ENCODE measurements around the gene PPP4R2.
"Not testable (repeated sequence)": the region's sequence is repeated elsewhere in the genome, so short reads cannot be mapped to it uniquely, and the experiment has no call there.

Gene PPP4R2

DNA sequence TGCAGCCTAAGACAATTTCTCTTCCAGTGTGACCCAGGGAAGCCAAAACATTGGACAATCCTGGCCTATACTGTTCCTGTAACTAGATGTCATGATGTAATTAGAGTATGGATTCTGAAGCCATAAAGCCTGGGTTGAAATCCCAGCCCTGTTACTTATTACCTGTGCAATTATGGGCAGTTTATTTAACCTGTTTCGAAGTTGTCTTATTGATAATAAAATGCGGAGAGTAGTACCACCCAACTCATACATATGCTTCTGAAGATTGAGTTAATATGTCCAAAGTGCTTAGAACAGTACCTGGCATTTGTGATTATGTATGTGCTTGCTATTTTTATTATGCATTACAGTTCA lies 30.1 kb downstream of the PPP4R2 start:
- no peak for DNase-seq

DNA sequence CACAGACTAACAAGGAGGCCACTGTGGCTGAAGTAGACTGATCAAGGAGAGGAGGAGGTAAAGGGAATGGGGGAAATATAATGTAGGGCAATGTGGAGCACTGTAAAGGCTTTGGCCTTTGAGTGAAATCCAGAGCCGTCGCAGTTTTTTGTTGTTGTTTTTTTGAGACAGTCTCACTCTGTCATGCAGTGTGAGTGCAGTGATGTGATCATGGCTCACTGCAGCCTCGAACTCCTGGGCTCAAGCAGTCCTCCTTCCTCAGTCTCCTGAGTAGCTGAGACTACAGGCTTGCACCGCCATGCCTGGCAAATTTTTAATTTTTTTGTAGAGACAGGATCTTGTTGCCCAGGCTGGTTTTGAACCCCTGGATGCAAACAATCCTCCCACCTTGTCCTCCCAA lies 32.2 kb downstream of the PPP4R2 start:
- no peak for DNase-seq

DNA sequence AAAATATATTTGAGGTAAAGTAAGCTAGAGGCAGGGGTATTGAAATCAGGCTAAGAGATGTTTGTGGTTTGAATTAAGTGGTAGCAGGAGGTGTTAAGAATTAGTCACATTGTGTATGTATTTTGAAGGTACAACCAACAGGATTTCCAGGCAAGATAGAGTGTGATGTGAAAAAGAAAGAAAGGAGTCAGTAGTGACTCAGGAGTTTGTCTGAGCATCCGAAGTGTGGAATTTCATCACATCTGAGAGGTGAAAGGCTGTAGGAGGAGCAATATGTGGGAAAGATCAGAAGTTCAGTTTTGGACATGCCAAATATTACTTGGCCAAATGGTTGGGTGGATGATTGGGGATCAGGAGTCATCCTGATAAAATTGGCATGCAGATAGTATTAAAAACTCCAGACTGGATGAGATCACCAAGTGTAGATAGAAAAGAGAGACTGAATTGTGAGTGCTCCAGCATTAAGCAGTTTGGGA lies 32.7 kb downstream of the PPP4R2 start:
- DNase-seq: no peak

DNA sequence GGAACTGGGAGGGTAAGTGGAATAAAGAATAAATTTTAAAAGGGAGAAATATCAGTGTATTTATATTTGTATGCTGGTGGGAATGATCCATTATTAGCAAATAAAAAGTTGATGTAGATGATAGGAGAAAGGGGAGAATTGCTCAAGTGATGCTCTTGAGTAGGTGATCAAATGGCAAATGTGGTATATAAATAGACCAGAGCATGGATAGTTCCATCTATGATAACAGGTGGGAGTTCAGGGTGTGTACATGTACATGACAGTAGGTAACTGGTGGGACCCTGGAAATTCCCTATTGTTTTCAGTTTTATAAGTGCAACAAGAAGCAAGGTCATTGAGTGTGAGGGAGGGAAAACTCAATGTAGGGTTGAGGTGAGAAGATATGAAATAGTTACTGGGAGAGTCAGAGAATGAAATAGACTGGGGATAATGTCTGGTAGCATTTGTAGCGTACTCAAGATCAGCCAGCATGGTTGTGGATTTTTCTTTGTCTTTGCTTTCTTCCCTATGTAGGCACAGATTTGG lies 33.5 kb downstream of the PPP4R2 start:
- DNase-seq: no peak

DNA sequence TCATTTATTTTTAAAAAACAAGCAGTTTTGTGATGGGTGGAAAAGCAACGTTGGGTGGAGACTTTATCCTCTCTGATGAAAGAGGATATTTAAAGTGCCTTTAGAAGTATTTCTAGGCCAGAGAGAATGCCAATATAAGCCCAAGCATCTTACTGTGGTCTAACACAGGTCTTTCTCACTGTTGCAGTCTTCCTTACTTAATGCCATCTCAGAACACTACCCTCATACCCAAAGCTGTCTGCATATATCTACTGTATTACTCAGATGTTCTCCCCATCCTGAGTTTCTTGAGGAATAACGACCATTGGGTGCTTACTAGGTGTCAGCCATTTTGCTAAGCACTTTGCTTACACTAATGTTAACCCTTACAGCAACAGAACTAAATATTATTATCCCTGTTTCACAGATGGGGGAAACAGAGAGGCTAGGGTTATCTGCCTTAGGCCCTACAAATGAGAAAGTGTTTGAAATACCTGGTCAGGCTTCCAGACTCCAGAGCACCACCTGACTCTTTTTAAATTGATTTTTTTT lies 35.0 kb downstream of the PPP4R2 start:
- no peak for DNase-seq

DNA sequence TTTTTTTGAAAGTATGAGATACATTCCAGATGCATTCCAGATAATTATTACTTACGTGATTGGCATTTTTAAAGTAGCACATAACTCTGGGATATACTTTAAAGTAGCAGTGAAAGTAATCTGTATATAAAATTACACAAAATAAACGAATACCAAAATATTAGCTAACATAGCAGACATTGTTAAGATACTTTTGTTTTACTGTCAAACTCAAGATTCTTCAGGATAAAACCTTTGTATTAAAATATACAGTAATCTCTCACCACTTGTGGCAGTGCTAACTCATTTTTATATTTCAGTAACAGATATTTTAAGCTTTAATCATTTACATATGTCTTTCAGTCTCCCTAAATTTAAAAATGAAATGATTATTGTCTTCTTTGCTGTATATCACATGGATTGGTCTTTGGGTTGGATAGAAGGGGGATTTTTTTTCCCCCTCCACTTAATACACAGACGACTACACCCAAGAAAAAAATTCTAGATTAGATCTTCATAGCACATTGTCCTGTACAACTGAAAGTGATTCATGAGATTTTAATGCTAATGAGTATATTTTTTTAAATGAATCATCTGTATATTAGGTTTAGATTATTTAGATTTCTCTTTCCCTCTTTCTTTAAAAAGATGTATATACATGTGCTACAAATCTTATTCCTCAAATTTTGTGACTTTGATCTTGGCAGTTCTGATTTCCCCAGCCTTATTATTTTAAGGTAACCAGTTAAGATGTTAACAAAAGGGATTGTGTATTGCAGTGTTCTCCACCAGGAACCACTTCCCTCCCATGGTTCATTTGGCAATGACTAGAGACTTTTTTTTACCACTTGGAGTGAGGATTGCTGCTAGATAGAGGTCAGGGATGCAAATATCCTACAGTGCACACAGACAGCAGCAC lies 40.3 kb downstream of the PPP4R2 start:
- no peak for DNase-seq

DNA sequence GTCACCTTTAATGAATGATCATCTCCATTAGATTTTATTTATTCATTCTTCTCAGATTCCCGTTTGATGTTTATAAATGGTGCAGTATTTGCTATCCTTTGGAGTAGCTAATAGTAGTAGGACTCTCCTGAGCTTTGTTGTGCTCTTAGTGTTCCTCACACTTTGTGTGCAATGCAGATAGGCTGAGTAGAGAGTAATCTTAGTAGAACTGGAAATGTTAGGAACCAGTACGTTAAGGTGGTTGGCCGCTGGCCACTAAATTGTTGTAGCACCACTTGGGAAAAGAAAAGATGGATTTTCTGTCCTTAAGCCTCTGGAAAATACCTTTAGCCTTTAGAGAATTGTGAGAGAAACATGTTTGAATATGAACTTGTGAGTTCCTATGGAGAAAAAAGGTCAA lies 44.9 kb downstream of the PPP4R2 start:
- DNase-seq: no peak

DNA sequence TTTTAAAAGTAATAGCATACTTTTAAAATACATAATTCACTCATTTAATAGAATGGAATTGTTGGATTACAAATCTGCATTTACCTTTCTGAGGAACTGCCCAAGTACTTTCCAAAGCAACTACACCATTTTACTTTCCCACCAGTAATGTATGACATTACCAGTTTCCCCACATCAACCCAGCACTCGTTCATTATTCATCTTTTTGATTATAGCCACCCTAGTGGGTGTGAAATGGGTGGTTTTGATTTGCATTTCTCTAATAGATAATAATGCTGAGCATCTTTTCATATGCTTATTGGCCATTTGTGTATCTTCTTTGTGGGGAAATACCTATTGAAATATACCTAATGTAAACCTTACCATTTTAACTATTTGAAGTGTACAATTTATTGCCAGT lies 46.8 kb downstream of the PPP4R2 start:
- no peak for DNase-seq

DNA sequence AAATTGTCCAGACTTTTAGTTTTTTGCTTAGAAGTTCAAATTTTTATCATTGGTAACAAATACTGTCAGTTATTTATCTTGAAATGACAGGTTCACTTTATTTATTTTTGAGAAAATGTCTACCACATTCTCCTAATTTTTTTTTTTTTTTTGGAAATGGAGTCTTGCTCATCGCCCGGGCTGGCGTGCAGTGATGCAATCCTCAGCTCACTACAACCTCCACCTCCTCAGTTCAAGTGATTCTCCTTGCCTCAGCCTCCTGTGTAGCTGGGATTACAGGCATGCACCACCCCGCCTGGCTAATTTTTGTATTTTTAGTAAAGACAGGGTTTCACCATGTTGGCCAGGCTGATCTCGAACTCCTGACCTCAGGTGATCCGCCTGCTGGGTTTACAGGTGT lies 48.8 kb downstream of the PPP4R2 start:
- no peak for DNase-seq

DNA sequence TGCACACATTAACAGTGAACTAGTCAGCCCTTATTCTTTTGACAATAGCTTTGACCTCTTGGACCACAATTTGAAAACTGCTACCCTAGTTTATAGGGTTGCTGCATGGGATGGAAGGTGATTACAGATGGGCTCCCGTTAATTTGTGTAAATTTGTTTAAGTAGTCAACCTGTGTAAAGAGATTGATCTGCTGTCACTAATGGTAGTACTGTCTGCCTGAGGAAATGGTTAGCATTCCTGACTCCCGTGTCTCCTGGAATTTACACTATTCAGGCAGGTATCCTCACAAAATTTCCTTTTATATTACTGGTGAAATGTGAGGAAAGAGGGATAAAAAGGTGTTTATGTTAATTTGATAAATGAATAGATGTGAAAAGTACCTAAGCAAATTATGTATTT lies 49.6 kb downstream of the PPP4R2 start:
- no peak for DNase-seq

DNA sequence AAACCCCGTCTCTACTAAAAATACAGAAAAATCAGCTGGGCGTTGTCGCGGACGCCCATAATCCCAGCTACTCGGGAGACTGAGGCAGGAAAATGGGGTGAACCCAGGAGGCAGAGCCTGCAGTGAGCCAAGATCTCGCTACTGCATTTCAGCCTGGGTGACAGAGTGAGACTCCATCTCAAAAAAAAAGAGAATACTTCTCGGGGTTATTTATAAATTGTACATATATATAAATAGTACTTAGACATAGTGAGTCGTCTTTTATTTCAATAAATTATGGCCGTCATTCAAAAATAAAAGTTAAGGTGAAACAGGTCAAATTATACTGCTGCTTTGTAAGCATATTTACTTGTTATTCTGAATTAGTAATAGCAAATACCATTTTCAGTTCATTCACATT lies 52.7 kb downstream of the PPP4R2 start:
- no peak for DNase-seq

DNA sequence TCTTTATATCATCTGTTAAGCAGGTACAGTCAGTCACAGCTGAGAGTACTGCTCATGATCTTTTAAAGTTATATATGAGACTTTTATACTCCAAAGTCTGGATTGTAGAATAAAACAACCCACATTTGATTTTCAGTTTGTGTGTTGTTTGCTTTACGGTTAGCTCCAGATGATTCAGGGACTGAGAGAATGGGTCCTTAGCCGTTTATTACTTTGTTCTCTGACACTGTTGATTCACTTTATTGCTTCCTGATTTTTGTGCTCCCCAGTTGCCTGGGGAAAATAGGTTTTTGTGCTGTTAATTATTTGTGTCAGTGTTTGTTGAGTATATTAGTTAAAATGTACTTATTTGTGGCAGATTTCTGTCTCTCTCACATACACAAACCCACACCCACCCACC lies 56.2 kb downstream of the PPP4R2 start:
- no peak for DNase-seq

DNA sequence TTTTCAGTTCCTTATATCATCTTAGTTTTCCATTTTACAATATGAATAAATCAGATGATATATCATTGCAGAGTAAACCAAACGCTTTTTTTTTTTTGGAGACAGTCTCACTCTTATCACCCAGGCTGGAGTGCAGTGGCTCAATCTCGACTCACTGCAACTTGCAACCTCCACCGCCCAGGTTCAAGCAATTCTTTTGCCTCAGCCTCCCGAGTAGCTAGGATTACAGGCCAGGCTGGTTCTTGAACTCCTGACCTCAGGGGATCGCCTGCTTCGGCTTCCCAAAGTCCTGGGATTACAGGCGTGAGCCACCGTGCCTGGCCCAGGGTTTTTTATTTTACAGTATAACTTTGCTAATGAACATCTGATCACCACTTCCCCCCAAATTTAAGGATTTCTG lies 59.0 kb downstream of the PPP4R2 start:
- DNase-seq: no peak

DNA sequence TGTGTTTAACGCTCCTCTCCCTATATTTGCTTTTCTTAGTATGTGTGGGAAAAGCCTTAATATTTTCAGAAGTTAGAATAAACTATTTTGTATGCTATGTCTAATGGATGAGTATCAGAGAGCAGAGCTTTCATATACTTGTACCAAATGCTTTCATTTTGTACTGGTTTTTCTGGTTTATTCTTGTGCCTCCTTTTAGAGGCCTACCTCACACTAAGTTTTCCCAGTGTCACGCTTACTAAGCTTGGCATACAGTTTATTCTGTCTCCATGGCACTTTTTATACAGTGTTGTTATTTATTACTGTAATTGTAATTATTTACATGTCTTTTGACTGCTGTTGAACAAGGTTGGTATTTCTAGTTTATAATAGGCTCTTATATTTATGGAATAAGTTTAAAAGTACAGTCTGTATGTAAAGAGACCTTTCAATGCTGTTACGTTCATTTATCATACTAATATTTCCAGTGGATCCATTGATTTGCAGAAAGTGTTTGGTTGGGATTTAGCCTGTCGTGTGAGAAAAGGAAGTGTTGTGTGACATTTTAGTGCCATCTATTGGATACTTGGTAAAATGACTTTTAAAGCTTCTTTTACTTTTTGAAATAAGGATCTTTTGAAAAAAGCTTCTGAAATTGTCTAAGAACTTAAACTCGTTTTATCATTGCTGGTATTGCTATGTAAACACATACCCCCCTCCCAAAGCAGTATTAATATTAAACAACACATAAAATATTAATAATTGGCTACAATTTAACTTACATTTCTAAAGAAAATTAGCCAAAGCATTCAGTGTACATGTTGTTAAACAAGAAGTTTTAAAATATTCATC lies 59.6 kb downstream of the PPP4R2 start:
- no peak for DNase-seq

DNA sequence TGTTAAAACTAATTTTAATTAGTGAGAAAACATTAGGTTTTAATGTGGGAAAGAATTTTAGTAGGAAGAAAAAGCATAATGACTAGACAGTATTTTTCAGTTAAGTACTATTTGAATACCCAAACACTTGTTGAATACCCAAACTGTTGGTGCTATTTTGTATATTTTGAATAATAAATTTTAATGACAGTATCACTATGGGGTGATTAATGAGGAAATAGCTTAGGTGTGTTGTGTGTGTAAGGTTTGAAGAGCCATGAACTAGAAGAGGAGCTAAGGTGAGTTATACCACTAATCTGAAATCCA lies 60.2 kb downstream of the PPP4R2 start:
- no peak for DNase-seq

DNA sequence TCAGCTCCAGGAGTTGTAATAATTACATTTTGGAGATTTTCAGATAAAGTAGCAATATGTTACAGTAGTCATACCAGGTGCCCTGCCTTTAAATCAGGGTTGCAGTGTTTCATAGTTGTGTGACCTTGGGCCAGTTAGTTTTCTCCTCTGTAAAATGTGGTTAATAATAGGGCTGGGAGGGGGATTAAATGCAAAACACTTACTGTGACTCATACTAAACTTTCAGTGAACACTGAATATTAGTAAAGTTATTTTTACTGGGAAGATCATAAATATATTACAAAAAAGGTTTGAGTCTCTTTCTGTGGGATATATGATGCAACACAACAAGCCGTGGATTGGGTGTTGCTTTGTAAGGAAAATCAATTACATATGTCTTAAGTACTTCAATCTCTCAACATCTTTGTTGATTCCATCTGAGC lies 63.7 kb downstream of the PPP4R2 start:
- DNase-seq: no peak

DNA sequence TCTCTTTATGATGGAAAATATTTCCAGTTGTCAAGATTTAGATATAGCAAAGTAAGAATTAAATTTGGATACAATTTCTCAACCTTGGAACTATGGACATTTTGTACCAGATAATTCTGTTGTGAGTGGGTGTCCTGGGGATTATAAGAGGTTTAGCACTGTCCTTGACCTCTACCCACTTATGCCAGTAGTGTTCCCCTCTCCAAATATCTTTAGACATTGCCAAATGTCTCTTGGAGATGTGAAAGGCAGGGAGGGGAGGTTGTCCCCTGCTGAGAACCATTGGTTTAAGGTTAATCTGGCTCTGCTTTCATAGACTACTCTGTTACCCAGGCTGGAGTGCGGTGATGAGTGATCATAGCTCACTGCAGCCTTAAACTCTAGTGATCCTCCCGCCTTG lies 64.8 kb downstream of the PPP4R2 start, which contains the start of gene EBLN2:
Gene EBLN2 (plus strand): TSS at position 244 of the 400 bp plus-strand sequence. CDS start 423 bp downstream, outside the sequence.
- DNase-seq: no peak

DNA sequence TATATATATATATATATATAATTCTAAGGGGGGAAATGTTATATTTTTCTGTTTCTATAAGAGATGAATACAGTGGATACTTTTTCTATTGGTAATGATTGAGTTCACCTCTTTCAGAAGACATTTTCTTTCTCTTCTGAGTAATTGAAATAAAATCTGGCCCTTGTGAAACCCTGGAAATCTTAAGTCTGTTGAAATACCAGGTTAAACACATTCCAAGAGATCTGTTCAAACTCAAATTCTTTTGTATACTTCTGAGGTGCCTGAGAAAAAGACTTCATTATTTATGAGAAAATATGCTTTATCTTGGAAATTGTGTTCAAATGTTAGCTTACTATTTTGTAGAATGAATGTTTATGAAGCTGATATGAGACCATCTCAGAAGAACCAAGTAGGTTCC lies 69.6 kb downstream of the PPP4R2 start:
- not testable (repeated sequence) for DNase-seq

DNA sequence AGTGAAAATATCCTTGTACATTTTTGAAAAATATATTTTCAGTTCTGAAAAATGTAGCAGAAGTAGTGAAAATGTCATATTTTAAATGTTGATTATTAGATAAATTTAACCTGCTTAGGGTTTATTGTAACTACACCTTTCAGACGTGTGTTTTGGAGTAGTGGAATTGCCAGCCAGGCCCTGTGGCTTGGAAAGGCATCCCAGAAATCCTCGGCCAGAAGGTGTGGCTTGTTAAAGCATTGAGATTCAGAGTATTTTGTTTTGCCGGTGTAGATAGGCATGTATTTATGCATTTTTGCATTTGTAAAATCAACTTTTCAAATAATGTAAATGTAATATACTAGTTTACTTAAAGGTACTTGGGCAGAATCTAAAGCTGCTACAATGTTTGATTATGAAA lies 71.8 kb downstream of the PPP4R2 start:
- no peak for DNase-seq

DNA sequence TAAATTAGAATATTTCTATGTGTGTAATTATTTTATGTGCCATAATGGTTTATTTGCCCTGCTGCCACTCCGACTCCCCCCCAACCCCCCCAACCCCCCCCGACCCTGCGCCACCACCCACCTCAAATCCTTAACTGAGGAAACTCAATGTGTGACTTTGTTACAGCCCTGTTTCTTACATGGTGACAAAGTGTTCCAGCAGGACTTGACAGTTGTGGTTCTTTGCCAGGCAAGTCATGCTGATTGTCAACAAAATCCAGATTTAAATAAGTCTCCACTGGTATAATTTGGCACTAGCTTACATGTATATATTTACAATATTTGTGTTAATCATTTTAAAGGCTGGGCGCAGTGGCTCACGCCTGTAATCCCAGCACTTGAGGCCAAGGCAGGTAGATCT lies 72.6 kb downstream of the PPP4R2 start:
- DNase-seq: no peak

DNA sequence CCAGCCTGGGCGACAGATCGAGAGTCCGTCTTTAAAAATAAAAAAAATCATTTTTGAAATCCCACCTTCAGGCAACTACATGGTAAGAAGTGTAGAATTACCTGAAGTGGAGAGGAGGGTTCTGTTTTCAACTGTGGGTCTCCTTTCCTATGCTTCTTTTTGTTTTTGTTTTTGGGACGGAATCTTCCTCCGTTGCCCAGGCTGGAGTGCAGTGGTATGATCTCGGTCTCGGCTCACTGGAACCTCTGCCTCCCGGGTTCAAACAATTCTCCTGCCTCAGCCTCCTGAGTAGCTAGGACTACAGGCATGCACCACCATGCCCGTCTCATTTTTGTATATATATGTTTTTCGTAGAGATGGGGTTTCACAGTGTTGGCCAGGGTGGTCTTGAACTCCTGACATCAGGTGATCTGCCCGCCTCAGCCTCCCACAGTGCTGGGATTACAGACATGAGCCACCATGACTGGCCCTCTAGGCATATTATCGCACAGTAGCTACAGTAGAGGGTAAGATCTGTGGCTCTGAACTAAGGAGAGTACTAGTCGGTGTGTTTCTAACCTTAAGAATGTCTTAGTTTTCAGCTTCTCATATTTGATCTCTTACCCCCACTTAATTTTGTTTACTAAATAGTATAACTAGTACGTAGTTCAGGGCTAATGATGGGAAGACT lies 73.3 kb downstream of the PPP4R2 start:
- no peak for DNase-seq

DNA sequence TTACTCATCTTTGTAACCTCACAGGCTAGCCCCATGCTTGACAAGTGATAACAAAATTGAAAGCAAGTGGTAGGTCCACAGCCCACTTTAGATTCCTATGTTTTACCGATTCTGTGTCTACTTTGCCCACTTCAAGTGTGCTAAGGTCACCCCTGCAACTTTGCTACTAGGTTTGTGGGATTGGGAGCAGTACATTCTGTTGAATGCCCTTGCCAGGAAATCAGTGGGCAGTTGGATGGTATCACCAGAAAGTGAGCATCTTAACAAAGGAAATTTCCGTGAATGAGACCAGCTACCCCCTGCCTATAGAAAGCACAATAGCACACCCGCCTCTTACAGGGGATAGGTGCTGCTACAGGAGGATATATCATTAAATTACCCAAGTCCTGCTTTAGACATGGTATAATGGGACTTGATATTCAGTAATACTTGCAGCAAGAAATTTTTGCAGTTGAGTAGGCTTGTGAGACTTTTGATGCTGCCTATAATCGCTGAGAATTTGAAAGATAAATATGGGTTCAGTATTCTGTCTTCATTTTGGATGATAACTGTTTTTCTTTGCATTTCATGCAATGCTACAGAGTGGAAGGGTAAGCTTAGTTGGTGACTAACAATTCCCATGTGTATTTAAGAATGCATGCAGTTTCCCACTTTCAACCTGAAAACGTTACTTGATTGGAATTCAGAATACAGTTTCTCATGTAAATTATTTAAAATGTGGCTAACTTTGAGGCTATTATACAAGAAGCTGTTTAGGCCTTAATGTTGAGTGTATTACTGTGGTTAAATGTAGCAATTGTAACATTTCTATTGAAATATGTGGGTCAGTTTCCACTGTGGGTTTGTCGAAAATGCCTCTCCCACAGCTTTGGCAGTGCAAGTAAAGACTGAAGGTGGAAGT lies 74.3 kb downstream of the PPP4R2 start:
- no peak for DNase-seq
